Uterus (tissue), 2 donors: ENCODE measurements around the gene ADGRL3.

ENCODE experiments used
- CTCF ChIP-seq, 4 experiments: fragments of 200-600 bp in 2 of 4; fragments of 450-650 bp in 2 of 4; sonication (generic) in 2 of 4; IDR thresholded peaks; one replicate each; pipeline ENCODE4 v1.5.1; 2016 to 2019; ENCODE audit warnings: antibody characterized with exemption in 4 of 4, mild to moderate bottlenecking in 2 of 4, moderate library complexity in 1 of 4
- POLR2A ChIP-seq, 2 donors: fragments of 450-650 bp; IDR thresholded peaks; one replicate each; pipeline ENCODE4 v1.6.1; 2016; ENCODE audit warnings: antibody characterized with exemption in 2 of 2, mild to moderate bottlenecking in 1 of 2, moderate library complexity in 1 of 2

- TF ChIP-seq POLR2A (IDR thresholded peaks at IDR 0.05) (no peak), CTCF (IDR thresholded peaks at IDR 0.05) (no peak)
Measured at GRCh38 chr4:62118558-62118957, 918.4 kb downstream of the ADGRL3 start.
